GM12878 (cell line): Measurements from ENCODE around the gene SSBP4. TPM values are rescaled to one million over a fixed set of nuclear protein-coding genes. Genes with fewer than 3 reads are reported as not detected.

Experiments
- BRCA1 ChIP-seq: IDR thresholded peaks from 2 replicates; pipeline ENCODE4 v1.6.1; 2011; ENCODE audit warnings: low read depth, low read length, improper control_type of control experiment
- CBX3 ChIP-seq: fragments of 200-600 bp; sonication (generic); IDR thresholded peaks from 2 replicates; pipeline ENCODE4 v1.6.1; 2016; ENCODE audit warnings: low read depth, borderline replicate concordance
- CEBPB ChIP-seq, 2 experiments: fragments of 150-350 bp in 1 of 2; IDR thresholded peaks; 2 replicates each; pipeline ENCODE4 v1.6.1; 2012 to 2014; ENCODE audit warnings: low read depth in 2 of 2, low read length in 2 of 2, borderline replicate concordance in 1 of 2, inconsistent platforms in 1 of 2
- CHD1 ChIP-seq: IDR thresholded peaks from 2 replicates; pipeline ENCODE4 v1.6.1; 2012; ENCODE audit warnings: low read depth, low read length, improper control_type of control experiment
- EGR1 ChIP-seq, 2 experiments: IDR thresholded peaks; 1 replicate in 1 of 2; 2 replicates in 1 of 2; pipeline ENCODE4 v1.6.1; 2011 to 2012; ENCODE audit warnings: low read depth in 2 of 2, low read length in 2 of 2, borderline replicate concordance in 1 of 2, mild to moderate bottlenecking in 1 of 2, moderate library complexity in 1 of 2
- ESRRA ChIP-seq: IDR thresholded peaks from 2 replicates; pipeline ENCODE4 v1.6.1; 2012; ENCODE audit warnings: mild to moderate bottlenecking, low read length, improper control_type of control experiment
- IKZF2 ChIP-seq, 2 experiments: fragments of 450-650 bp; IDR thresholded peaks; 2 replicates each; pipeline ENCODE4 v1.6.1; 2017; ENCODE audit warnings: mild to moderate bottlenecking in 2 of 2, moderate library complexity in 2 of 2
- KAT2A ChIP-seq: conservative IDR thresholded peaks from 2 replicates; pipeline ENCODE4 v1.6.1; 2011; ENCODE audit warnings: low read depth, low read length; ENCODE audit not compliant: control insufficient read depth
- LARP7 ChIP-seq: fragments of 450-650 bp; IDR thresholded peaks from 2 replicates; pipeline ENCODE4 v1.6.1; 2017; ENCODE audit warnings: mild to moderate bottlenecking
- MAX ChIP-seq: IDR thresholded peaks from 2 replicates; pipeline ENCODE4 v1.6.1; 2012; ENCODE audit warnings: low read depth, low read length, improper control_type of control experiment
- MTA3 ChIP-seq: IDR thresholded peaks from 2 replicates; pipeline ENCODE4 v1.6.1; 2012; ENCODE audit warnings: low read length, inconsistent platforms, borderline replicate concordance
- NFIC ChIP-seq: IDR thresholded peaks from 2 replicates; pipeline ENCODE4 v1.6.1; 2012; ENCODE audit warnings: low read depth, mild to moderate bottlenecking, inconsistent platforms, low read length, moderate library complexity
- RAD21 ChIP-seq: IDR thresholded peaks from 2 replicates; pipeline ENCODE4 v1.6.1; 2011; ENCODE audit warnings: mild to moderate bottlenecking, low read depth, low read length, moderate library complexity; ENCODE audit not compliant: insufficient read depth
- RAD51 ChIP-seq: fragments of 450-650 bp; IDR thresholded peaks from 2 replicates; pipeline ENCODE4 v1.6.1; 2016; ENCODE audit warnings: moderate library complexity, mild to moderate bottlenecking, inconsistent platforms
- RCOR1 ChIP-seq: conservative IDR thresholded peaks from 2 replicates; pipeline ENCODE4 v1.6.1; 2012; ENCODE audit warnings: low read depth, low read length, improper control_type of control experiment
- RELA ChIP-seq: fragments of 450-650 bp; IDR thresholded peaks from 2 replicates; pipeline ENCODE4 v1.8.0; 2014; ENCODE audit warnings: borderline replicate concordance; ENCODE audit not compliant: partially characterized antibody
- RFX5 ChIP-seq: IDR thresholded peaks from 2 replicates; pipeline ENCODE4 v1.6.1; 2011; ENCODE audit warnings: low read depth, low read length, improper control_type of control experiment
- SKIL ChIP-seq: fragments of 450-650 bp; IDR thresholded peaks from 2 replicates; pipeline ENCODE4 v1.6.1; 2017; ENCODE audit warnings: mild to moderate bottlenecking, low read depth, inconsistent platforms; ENCODE audit not compliant: poor library complexity, severe bottlenecking
- ZBTB4 ChIP-seq: fragments of 450-650 bp; formaldehyde crosslinking; IDR thresholded peaks from 2 replicates; pipeline ENCODE4 v1.4.0; 2022; ENCODE audit warnings: mild to moderate bottlenecking, moderate library complexity
- ZNF217 ChIP-seq: fragments of 450-650 bp; IDR thresholded peaks from 2 replicates; pipeline ENCODE4 v1.6.1; 2017; ENCODE audit warnings: antibody characterized with exemption, mild to moderate bottlenecking
- polyA plus RNA-seq, 11 experiments: library from polyadenylated mRNA; depleted of rRNA in 4 of 11; unstranded in 6 of 11; stranded (reverse) in 5 of 11; fragments of >200 nt; fragmentation: Nextera tagmentation in 4 of 11; fragmentation: Illumina TruSeq in 1 of 11; extraction: Ambion mirVana in 4 of 11; extraction: Trizol in 1 of 11; gene quantifications; 1 replicate in 1 of 11; 2 replicates in 10 of 11; pipeline versions ENCODE4 v1.2.1 to v1.2.3, GENCODE V29; 2011 to 2016; ENCODE audit warnings: inconsistent platforms in 2 of 11, missing spikeins in 2 of 11, low read depth in 1 of 11
- total RNA-seq, 4 experiments: library from RNA; depleted of rRNA in 3 of 4; stranded (reverse); fragments of >200 nt in 3 of 4; fragmentation: Illumina TruSeq in 1 of 4; extraction: Trizol in 1 of 4; gene quantifications; 2 replicates each; pipeline versions ENCODE4 v1.2.1 to v1.2.3, GENCODE V29; 2013 to 2021
- TF ChIP-seq, protein P1 (sequence below): IDR thresholded peaks from 2 replicates; pipeline ENCODE4 v1.6.1; 2011; ENCODE audit warnings: low read depth, mild to moderate bottlenecking, low read length, moderate library complexity, borderline replicate concordance; ENCODE audit errors: extremely low read depth
- TF ChIP-seq, protein P2 (sequence below): IDR thresholded peaks from 2 replicates; pipeline ENCODE4 v1.6.1; 2012; ENCODE audit warnings: low read depth, low read length, improper control_type of control experiment

Gene SSBP4
- total and polyA plus RNA-seq, 10 of the 15 experiments (the other 5 are each of a cell fraction or from before 2014, with no cell fraction given): 0.37 to 150 (median 38.9) TPM

DNA sequence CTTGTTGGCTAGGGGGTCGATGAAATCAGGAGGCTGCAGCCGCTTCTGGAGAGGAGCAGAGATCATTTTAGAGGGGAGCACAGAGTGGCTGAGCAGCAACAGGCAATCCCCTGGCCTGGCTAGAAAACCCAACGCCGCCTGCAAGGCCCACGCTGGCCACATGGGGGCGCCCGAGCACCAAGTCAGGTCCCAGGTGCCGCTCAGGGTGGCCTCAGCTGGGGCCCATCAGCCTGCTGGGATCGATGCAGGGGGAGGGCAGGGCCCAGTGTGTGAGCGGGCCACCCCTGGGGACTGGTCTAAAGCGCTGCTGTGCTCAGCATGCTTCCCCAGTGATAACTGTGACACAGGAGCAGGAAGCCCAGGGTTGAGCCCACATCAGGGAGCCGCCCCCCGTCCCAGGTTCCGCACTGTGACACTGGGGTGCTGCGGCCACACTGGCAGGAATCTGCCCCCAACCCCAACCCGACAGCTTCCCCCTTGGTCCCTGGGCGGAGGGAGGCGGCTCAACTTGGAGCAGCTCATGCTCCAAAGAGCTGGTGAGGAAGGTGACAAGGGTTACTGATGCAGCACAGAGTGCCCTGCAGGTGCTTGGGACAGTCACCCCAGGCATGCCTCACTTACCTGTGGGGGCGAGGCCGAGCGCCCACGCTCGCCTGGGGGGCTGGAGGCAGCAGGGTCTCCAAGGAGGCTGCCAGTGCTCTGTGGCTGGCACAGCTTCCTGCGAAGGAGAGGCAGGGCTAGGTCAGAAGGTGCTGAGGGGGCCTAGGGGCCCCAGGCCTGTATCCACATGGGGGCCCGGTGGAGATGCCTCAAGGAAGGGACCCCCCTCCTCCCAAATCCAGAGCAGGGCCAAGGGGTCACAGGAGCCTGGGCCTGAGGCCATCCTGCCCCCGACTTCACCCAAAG, 32.0 kb downstream of the SSBP4 start (continued):
- TF ChIP-seq SKIL (no peak), RAD21 (peak; percentile 91), CHD1 (0 out of 2 replicates have a peak, but pooled peaks have one; percentile 52), MAX (no peak), ZNF217 (no peak), CBX3 (no peak), RELA (no peak), LARP7 (0 out of 2 replicates have a peak, but pooled peaks have one; percentile 36), CEBPB (IDR thresholded peaks at IDR 0.05; ENCODE audit: borderline replicate concordance in 1 of 2, low read depth in 2 of 2, low read length in 2 of 2) (no peak), MTA3 (no peak), ESRRA (no peak), RCOR1 (no peak), BRCA1 (no peak), NFIC (no peak), ZBTB4 (CRISPR knock-in tag) (no peak), RFX5 (no peak), IKZF2 (IDR thresholded peaks at IDR 0.05) (no peak), KAT2A (no peak), EGR1 (IDR thresholded peaks at IDR 0.05; ENCODE audit: borderline replicate concordance in 1 of 2, low read depth in 2 of 2, low read length in 2 of 2) (no peak), RAD51 (no peak)
- TF ChIP-seq, protein P1, sequence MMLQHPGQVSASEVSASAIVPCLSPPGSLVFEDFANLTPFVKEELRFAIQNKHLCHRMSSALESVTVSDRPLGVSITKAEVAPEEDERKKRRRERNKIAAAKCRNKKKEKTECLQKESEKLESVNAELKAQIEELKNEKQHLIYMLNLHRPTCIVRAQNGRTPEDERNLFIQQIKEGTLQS: no peak
- TF ChIP-seq, protein P2, sequence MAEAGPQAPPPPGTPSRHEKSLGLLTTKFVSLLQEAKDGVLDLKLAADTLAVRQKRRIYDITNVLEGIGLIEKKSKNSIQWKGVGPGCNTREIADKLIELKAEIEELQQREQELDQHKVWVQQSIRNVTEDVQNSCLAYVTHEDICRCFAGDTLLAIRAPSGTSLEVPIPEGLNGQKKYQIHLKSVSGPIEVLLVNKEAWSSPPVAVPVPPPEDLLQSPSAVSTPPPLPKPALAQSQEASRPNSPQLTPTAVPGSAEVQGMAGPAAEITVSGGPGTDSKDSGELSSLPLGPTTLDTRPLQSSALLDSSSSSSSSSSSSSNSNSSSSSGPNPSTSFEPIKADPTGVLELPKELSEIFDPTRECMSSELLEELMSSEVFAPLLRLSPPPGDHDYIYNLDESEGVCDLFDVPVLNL: no peak
